GM13976 (cell line): ENCODE data around the gene DUSP22.

Experiments
- DNase-seq: peaks from one replicate; pipeline ENCODE4 v3.0.0; 2012; ENCODE audit warnings: low spot score
- in situ Hi-C: fragments of 300-500 bp; cut with MboI; formaldehyde crosslinking; loops from one replicate; pipeline ENCODE4 v1.12.0; 2022; ENCODE audit warnings: low sequenced_read_pairs, mixed read lengths, inconsistent platforms; ENCODE audit not compliant: unreplicated experiment
- TF ChIP-seq, protein P1 (sequence below): IDR thresholded peaks from 2 replicates; pipeline ENCODE4 v1.5.1; 2012; ENCODE audit warnings: borderline replicate concordance, mild to moderate bottlenecking; ENCODE audit not compliant: insufficient read depth; ENCODE audit errors: extremely low read depth, missing control alignments, control extremely low read depth

Gene DUSP22

DNA sequence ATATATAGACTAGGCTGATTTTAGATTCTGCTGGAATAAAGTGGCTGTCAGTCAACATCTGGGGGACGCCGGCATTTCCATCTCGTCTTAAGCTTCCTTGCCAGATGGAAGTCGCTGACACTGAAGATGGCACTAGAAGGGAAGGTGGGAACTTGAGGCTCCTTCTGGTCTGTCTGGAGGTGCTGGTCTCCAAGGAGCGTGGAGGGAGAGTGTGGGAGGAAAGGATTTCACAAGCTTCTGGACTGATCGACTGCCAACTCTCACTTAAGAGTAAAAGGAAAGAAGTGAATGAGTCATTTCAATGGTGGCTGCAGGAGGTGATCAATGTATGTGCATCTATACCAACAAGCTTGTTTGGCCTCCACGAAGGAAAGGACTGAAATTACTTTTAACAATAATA lies 40.4 kb downstream of the DUSP22 start:
- DNase-seq: no peak
- in situ Hi-C loops: no loop called here
- TF ChIP-seq, protein P1, sequence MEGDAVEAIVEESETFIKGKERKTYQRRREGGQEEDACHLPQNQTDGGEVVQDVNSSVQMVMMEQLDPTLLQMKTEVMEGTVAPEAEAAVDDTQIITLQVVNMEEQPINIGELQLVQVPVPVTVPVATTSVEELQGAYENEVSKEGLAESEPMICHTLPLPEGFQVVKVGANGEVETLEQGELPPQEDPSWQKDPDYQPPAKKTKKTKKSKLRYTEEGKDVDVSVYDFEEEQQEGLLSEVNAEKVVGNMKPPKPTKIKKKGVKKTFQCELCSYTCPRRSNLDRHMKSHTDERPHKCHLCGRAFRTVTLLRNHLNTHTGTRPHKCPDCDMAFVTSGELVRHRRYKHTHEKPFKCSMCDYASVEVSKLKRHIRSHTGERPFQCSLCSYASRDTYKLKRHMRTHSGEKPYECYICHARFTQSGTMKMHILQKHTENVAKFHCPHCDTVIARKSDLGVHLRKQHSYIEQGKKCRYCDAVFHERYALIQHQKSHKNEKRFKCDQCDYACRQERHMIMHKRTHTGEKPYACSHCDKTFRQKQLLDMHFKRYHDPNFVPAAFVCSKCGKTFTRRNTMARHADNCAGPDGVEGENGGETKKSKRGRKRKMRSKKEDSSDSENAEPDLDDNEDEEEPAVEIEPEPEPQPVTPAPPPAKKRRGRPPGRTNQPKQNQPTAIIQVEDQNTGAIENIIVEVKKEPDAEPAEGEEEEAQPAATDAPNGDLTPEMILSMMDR: no peak

DNA sequence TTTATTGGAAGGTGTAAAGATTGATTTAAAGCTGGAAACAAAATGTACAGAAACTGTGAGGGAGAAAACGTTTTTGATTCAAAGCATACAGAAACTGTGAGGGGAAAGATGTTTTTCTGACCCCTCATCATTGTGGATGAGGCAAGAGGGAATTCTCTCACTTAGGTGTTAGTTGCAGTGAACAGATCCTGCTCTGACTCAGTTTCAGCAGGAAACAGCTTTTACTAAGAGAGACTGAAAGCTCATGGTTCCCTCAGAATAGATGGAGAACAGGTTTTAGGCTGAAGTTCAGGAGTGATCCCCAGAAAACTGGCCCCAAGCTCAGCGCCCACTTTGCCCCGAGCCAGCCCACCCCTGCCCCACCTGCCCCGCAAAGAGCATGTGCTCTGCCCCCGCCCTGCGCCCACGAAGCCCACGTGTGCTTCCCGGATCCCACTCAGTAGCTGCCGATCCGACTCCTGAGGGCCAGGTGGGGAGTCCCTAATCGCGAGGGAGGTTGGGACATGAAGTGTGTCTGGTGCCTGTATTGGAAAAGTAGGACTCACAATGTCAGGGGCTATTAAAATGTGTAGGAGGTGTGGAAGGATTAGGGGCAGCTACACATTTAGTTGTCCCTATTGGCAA lies 41.2 kb downstream of the DUSP22 start:
- TF ChIP-seq, protein P1: no peak
- in situ Hi-C loops: no loop called here
- no peak for DNase-seq

DNA sequence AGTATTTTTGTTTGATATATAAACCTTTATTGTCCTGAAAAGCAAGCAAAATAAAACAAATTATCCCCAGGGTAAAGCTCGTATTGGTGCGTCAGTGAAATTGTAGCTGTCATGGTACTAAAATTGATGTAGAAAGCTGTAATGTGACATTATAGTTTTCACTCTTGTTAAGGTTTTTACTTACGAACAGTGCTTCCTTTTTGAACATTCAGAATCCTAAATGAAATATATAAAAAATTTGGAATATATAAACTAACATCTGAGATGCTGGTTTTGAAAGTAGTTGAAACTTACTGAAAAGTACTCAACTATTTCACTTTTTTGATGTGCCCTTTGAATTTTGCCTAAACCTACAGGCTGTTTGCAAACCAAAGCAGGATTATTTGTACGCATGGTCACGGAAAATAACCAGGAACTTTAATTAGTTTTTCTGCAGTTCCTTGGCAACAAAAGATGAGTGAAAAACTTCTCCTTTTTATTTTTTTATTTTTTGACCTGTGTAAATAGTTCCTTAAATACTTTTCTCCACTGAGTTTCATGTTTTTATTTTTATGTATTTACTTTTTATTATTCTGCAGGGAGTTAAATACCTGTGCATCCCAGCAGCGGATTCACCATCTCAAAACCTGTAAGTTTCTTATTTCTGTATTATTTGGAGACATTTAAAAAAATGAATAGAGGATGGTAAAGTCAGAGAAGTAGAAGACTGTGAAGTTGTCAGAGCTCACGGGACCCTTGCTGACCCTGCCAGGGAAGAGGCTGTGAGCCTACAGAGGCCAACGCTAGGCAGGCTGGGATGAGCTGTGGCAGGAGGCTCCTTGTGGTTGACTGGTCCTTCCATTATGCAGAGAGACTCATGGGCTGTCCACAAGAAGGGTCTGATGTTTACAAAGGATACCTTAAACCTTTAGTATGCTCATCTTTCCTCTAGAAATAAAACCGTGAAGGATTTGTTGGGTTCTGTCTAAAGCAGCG lies 42.5 kb downstream of the DUSP22 start:
- TF ChIP-seq, protein P1: no peak
- in situ Hi-C loops: no loop called here
- no peak for DNase-seq

DNA sequence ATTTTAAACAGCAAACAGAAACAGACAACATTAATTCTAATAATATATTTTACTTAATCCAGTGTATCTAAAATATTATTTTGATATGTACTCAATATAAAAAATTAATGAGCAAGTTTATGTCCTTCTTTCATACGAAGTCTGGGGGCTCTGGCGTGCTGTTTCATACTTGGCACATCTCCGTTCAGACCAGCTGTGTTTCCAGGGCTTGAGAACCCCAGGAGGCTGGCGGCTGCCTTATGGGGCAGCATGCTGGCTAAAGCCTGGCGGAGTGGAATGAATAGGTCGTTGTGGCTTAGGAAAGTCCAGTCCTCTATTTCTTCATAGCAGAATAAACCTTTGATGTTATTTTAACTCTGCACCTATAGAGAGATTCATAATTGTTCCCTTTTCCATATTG lies 43.3 kb downstream of the DUSP22 start:
- DNase-seq: no peak
- TF ChIP-seq, protein P1: no peak
- in situ Hi-C loops: no loop called here

DNA sequence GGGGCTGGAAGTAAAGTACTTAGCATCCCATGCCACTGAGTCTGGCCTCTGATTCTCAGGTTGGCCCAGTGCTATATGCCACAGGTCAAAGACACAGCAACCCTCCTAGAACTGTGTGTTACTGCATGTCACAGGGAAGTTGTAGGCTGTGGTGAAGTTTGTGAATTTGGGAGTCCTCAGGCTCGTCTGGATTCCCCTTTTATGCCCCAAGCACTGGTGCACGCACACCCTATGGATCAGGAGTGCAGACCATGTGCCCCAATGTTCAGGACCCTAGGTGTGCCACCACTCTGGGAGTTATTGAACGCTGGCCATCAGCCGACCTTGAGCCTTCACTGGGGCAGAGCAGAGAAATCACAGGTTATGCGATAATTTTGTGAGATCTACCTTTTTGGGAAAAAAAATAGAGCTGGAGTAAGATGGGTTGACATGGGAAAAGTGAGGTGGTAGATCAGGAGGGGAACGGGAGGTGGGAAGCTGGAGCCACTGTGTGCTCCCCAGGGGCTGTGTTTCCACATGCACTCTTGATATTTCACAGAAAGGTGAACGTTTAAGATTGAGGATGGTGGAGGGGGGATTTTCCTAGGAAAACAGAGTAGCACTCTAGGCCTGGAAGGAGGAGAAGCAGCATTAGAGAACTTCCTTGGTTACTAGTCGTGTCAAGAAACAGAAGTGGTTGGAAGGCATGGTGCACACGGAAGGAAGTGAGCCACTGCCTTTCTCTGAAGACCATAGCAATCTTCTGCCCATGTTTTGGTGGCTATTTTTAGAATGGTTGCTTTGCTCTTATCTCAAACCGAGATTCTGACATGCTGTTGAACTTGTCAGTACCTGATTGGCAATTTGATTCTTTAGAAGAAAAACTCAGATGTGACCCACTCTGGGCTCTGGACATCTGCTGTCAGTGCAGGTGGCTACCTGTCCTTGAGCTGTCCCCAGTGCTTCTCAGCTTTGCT lies 44.1 kb downstream of the DUSP22 start:
- TF ChIP-seq, protein P1: no peak
- peak; percentile 70 for DNase-seq
- in situ Hi-C loops: no loop called here

DNA sequence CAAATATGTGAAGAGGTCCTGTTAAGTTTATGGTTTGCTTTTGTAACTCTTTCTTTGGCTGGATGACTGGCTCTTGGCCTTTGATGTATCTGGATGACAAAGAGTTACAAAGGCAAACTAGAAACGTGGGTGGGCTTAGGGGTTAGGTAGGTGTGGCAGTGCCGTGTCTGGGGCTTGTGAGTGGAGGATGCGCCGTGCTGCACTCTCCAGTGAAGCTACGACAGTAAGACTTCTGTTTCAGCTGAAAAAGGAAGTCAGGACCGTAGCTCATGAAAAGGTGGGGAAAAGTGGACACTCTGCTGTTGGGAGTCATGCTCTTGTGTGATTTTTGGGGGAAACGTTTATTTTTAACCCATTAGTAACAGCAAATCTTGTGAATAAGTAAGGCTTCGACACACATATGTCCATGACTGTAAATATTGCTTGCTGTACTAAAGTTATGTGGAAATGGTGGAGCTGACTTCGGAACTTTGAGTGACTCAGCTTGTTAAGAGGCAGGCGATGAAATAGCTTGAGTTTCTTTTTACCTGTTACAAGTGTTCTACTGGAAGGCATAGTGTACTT lies 45.6 kb downstream of the DUSP22 start:
- in situ Hi-C loops: no loop called here
- DNase-seq: no peak
- TF ChIP-seq, protein P1: no peak
